ENCODE measurements around the gene HOXD11.

HOXD11 gene

DNA sequence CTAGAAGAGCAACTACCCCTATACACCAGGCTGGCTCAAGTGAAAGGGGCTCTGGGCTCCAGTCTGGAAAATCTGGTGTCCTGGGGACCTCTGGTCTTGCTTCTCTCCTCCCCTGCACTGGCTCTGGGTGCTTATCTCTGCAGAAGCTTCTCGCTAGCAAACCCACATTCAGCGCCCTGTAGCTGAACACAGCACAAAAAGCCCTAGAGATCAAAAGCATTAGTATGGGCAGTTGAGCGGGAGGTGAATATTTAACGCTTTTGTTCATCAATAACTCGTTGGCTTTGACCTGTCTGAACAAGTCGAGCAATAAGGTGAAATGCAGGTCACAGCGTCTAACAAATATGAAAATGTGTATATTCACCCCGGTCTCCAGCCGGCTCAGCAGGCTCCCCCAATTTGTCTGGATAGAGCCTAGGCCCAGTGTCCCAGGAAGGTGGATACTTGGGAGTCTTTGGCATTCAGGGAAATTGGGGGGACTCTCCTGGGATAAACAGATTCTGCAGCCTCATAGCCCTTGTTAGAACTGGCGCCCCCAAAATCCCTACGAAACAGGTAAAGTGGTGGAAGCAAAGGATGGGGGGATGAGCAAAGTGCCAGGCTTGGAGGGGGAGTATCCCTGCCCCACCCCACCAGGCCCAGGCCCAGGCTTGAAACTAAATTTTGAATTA is 41.8 kb downstream of the HOXD11 start:
- Mint-ChIP-seq H3K27ac (no peak overlapping the region), H3K4me3 (no peak overlapping the region), H3K4me1 (peaks cover 14% of the 10 kb centered on the region), H3K27me3 (peaks cover 99% of the 10 kb centered on the region), H3K9me3 (no peaks in the 10 kb centered on the region)
- no peak for ATAC-seq
- DNase-seq: no peak

GRCh38 chr2:176149481-176149938 is 42.4 kb downstream of the HOXD11 start:
- Mint-ChIP-seq H3K27me3 (peaks cover 99% of the 10 kb centered on the region), H3K4me1 (peaks cover 14% of the 10 kb centered on the region), H3K9me3 (no peaks in the 10 kb centered on the region), H3K27ac (no peak overlapping the region), H3K4me3 (no peak overlapping the region)
- DNase-seq (no peak), ATAC-seq (no peak)

DNA sequence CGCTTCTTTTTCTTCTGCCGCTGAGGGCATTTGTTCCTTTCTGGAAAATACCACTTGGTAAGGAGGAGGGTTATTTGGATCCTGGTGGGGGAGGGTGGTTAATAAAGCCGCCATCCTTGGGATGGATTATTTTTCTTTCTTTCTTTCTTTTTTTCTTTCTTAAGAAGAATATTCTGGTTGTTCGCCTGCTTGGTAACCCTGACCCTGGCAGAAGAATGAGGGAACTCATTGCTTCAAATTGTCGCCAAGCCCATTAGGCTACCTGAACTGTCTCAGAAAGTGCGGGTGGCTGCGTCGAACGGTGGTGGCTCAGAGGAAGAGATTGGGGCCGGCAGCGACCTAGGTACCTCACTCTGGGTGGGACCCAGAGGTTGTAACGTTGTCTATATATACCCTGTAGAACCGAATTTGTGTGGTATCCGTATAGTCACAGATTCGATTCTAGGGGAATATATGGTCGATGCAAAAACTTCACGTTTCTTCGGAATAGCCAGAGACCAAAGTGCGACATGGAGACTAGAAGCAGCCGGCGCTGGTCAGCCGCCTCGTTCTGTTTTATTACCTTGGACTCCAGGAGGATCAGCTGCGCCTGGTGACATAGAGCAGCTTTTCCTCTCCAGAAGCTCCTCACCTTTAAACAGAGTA is 43.0 kb downstream of the HOXD11 start:
- no peaks in the 10 kb centered on the region for H3K9me3 Mint-ChIP-seq
- no peak for ATAC-seq

GRCh38 chr2:176150584-176151441 is 43.7 kb downstream of the HOXD11 start:
- Mint-ChIP-seq H3K9me3 (no peaks in the 10 kb centered on the region), H3K4me1 (peaks cover 14% of the 10 kb centered on the region), H3K27me3 (peaks cover 99% of the 10 kb centered on the region), H3K4me3 (no peak overlapping the region), H3K27ac (no peak overlapping the region)
- no peak for ATAC-seq
- DNase-seq: no peak

More for the DNA sequence above, 43.0 kb downstream of the HOXD11 start:
- no peak for DNase-seq
- peaks cover 99% of the 10 kb centered on the region for H3K27me3 Mint-ChIP-seq
- no peak overlapping the region for H3K27ac Mint-ChIP-seq
- H3K4me1 Mint-ChIP-seq: peaks cover 14% of the 10 kb centered on the region
- H3K4me3 Mint-ChIP-seq: no peak overlapping the region

GRCh38 chr2:176151442-176152287 is 44.6 kb downstream of the HOXD11 start, which contains the start of gene HOXD4:
Gene HOXD4, plus strand, starts transcription at chr2:176151550. Its CDS starts 84 bp downstream, at chr2:176151634.
- Mint-ChIP-seq H3K9me3 (no peaks in the 10 kb centered on the region), H3K4me3 (peak within 1 kb of the TSS; percentile 57 to 63), H3K4me1 (peaks cover 14% of the 10 kb centered on the region), H3K27ac (no peak within 1 kb of the TSS), H3K27me3 (peaks cover 99% of the 10 kb centered on the region)
- ATAC-seq: peak; percentile 24
- DNase-seq: no peak

GRCh38 chr2:176152350-176153181 is 45.5 kb downstream of the HOXD11 start:
- ATAC-seq: peak; percentile 29
- Mint-ChIP-seq H3K27ac (no peak overlapping the region), H3K4me3 (peak overlapping the region; percentile 57 to 63), H3K4me1 (peaks cover 19% of the 10 kb centered on the region), H3K9me3 (no peaks in the 10 kb centered on the region), H3K27me3 (peaks cover 99% of the 10 kb centered on the region)
- DNase-seq: no peak

DNA sequence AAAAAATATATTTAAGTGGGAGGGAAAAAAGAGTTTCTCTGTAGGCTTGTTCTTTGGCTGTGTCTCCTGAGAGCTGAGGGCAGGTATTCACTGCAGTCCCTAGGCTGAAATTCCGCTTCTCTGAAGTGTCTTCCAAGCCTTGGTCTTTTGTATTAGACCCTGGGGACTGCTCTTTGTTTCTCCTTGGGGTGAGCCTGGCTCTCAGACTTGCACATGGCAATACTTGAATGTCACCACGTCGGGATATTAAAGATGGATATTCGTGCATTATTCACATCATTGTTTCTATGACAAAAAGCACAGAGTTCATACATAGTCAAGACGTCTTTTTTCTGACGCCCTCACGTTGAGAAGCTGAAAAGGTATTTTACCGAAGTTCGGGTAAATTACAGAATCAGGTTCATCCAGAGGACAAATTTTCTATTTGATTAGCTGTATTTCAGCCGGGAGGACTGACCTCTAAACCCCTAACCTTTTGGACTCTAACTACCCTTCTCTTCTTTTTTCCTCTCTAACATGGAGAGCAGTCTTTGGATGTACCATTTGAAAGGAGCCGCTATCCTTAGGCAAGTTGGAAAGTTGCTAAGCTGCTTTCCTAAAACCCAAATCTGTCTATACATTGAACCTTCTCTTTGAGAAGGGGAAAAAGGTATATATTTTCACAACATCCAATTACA is 47.6 kb downstream of the HOXD11 start:
- Mint-ChIP-seq H3K4me1 (peaks cover 29% of the 10 kb centered on the region), H3K27ac (no peak overlapping the region)
- no peak for ATAC-seq

GRCh38 chr2:176155356-176156044 is 48.4 kb downstream of the HOXD11 start:
- Mint-ChIP-seq H3K4me3 (no peak overlapping the region), H3K27ac (no peak overlapping the region), H3K27me3 (peaks cover 99% of the 10 kb centered on the region), H3K9me3 (no peaks in the 10 kb centered on the region), H3K4me1 (peaks cover 30% of the 10 kb centered on the region)
- DNase-seq (no peak), ATAC-seq (no peak)

More for the DNA sequence above, 47.6 kb downstream of the HOXD11 start:
- Mint-ChIP-seq H3K4me3 (no peak overlapping the region), H3K27me3 (peaks cover 99% of the 10 kb centered on the region), H3K9me3 (no peaks in the 10 kb centered on the region)
- no peak for DNase-seq

DNA sequence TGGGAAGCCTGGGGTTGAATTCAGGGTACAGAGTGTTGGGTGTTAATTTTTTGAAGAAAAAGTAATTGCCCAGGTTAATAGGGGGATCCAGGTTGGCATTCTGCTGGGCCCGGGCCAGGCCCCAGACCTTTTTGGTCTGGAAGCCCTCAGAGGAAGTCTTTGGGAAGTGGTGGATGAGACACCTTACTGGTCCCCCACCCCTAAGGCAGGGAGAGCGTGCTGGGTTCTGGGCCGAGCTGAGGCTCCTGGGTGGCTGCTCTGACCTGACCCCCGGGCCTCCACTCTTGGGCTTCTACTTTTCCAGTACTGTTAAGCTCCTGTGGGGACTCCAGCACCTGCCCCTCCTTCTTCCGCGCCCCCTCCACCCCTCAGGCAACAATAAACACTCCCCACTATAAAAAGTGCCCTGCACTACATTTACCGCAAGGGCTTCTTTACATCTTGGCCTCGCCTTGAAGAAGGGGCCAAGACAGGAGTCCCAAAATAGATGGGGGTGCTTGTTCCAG is 49.3 kb downstream of the HOXD11 start:
- Mint-ChIP-seq H3K4me1 (peaks cover 37% of the 10 kb centered on the region), H3K27me3 (peaks cover 99% of the 10 kb centered on the region), H3K4me3 (no peak overlapping the region), H3K27ac (no peak overlapping the region), H3K9me3 (no peaks in the 10 kb centered on the region)
- ATAC-seq: no peak
- DNase-seq: no peak

DNA sequence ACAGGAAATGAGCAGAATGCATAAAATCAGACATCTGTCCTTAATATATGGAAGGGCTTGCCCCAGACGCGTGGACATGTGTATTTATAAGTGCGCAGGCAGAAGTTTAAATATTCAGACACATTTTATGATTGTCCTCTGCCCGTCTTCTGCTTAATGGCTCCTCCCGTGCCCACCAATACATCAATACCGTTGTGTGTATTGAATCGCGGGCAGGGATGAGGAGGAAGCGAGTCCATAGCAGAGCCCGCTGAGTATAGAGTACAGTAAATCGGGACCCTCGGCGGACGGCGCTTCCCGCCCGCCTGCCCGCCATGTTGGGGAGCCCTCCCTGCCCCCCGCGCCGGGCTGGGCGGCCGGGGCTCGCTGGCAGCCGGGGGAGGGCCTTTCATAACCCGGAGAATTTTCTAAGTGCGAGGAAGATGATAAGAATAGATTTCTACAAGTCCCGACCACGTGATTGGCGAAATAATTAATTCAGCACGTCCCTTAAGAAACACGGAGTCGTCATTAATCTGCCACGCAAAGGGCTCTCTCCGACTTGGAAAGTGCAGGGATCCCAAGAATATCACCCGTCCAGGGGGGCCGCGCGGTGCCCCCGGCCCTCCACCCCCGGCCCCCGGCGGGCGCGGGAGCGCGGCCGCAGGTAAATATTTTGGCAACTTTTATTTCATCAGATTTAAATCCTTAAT is 49.9 kb downstream of the HOXD11 start, which contains the start of gene HOXD3:
TSS of gene HOXD3 (plus strand) at position 501 of the 692 bp plus-strand sequence. CDS start 11,808 bp downstream, outside the sequence.
- Mint-ChIP-seq H3K27ac (no peak within 1 kb of the TSS), H3K4me3 (peak within 1 kb of the TSS; percentile 59 to 68), H3K9me3 (no peaks in the 10 kb centered on the region), H3K4me1 (peaks cover 43% of the 10 kb centered on the region), H3K27me3 (peaks cover 99% of the 10 kb centered on the region)
- ATAC-seq (no peak), DNase-seq (no peak)

DNA sequence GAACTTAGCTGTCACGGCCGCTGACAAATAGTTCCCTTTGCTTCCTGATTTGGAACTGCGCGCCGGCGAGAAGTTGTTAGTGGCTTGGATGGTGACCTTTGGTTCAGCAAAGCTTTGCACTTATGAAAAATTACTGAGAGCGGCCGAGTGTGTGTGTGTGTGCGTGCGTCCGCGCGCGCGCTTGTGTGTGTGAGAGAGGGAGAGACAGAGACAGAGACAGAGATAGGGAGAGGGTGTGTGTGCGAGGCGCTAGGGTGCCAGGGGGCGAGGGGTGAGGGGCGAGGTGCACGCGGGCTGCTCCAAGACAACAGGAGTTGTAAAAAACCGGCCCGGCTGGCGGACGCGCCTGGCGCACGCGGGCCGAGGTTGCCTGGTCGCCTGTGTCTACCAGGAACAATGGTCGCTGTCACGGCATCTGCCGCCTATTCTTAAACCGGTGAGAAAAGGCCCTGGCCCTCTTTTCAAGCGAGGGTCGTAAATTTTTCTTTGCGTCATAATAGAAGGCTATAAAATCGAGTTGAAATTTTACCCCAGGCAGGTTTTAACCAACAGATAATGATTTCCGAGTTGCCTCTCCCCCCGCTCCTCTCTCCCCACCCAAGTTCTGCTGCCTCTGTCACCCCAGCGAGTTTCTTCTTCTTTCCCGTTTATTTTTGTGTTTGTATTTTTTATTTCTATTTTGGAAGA is 50.6 kb downstream of the HOXD11 start:
- ATAC-seq: no peak
- H3K27ac Mint-ChIP-seq: no peak overlapping the region
- peaks cover 99% of the 10 kb centered on the region for H3K27me3 Mint-ChIP-seq
- H3K9me3 Mint-ChIP-seq: no peaks in the 10 kb centered on the region
- peaks cover 43% of the 10 kb centered on the region for H3K4me1 Mint-ChIP-seq
- peak overlapping the region; percentile 59 to 68 for H3K4me3 Mint-ChIP-seq
- no peak for DNase-seq

DNA sequence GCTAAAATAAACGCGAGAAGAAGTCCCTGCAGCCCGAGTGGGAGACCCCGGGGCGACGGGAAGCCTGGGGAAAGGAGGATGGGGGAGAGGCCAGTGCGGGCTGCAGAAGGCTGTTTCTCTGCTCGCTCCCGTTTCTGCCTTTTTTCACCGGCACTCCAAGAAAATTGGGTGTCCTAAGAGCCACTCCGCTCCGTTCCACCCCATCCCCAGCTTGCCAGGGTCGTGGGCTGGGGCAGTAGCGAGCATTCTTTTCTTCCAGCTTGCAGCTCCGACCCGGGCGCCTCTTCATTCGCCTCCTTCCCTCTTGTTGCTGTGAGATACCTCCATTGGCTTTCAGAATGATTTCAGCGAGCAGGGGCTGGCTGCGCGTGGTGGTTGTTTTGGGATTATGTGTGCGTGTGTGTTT is 51.1 kb downstream of the HOXD11 start:
- DNase-seq: no peak
- Mint-ChIP-seq H3K9me3 (no peaks in the 10 kb centered on the region), H3K27me3 (peaks cover 99% of the 10 kb centered on the region), H3K4me3 (peak overlapping the region; percentile 59 to 68), H3K4me1 (peaks cover 45% of the 10 kb centered on the region), H3K27ac (no peak overlapping the region)
- no peak for ATAC-seq
